GM12878 (cell line): ENCODE measurements around the gene NUP62. TPM values are rescaled to one million over a fixed set of nuclear protein-coding genes. Genes with fewer than 3 reads are reported as not detected.

Source experiments
- ATAC-seq: fragments of 200-7000 bp; cut with Tn5 transposase; 3 replicates; pipeline ENCODE4 v1.9.1; 2020; ENCODE audit warnings: mild to moderate bottlenecking, moderate library complexity
- BruUV-seq: library from RNA; stranded (reverse); fragments of 400-500 nt; replicated peaks from 2 replicates; lab custom pipeline; 2021; lab: Mats Ljungman, UMichigan
- CTCF ChIA-PET: fragments of 300-600 bp; sonication (Branson Sonifier 250); formaldehyde crosslinking; extraction: SDS; loops from one replicate; lab custom pipeline; 2021; ENCODE audit warnings: inconsistent platforms; lab: Yijun Ruan, JAX
- POLR2A ChIA-PET: fragments of 350-600 bp; formaldehyde crosslinking; extraction: SDS; loops from one replicate; lab custom pipeline; 2021; ENCODE audit warnings: inconsistent platforms; lab: Charles Lee
- RAD21 ChIA-PET: fragments of 300-600 bp; sonication (Branson Sonifier 250); formaldehyde crosslinking; loops from one replicate; lab custom pipeline; 2023; ENCODE audit warnings: antibody characterized with exemption; ENCODE audit not compliant: unreplicated experiment; lab: Charles Lee
- SMC1A ChIA-PET: fragments of 300-600 bp; sonication (Branson Sonifier 250); formaldehyde crosslinking; loops from one replicate; lab custom pipeline; 2023; ENCODE audit not compliant: unreplicated experiment, uncharacterized antibody; lab: Charles Lee
- DNase-seq: peaks from one replicate; pipeline ENCODE4 v3.0.0-alpha.2; 2011; ENCODE audit warnings: low read depth, low spot score
- FAIRE-seq: peaks from 3 replicates; lab custom pipeline; 2011; peaks lifted over from hg19 to GRCh38; lab: Jason Lieb, UNC
- H2AFZ ChIP-seq: 2 replicates; pipeline ENCODE4 v1.6.0; 2011; ENCODE audit warnings: low read depth, low read length, control low read depth; ENCODE audit not compliant: control insufficient read depth
- H3K27ac ChIP-seq: 2 replicates; pipeline ENCODE4 v1.5.1; 2011; ENCODE audit warnings: control low read depth; ENCODE audit not compliant: control insufficient read depth, insufficient read depth
- H3K27me3 ChIP-seq, 2 experiments: replicated peaks in 1 of 2; 2 replicates each; pipeline versions ENCODE4 v1.6.0 to v1.6.1; 2011; ENCODE audit warnings: low read length in 1 of 2; ENCODE audit not compliant: control insufficient read depth in 2 of 2, insufficient read depth in 2 of 2
- H3K36me3 ChIP-seq, 2 experiments: 2 replicates each; pipeline ENCODE4 v1.5.1; 2011; ENCODE audit warnings: low read length in 1 of 2; ENCODE audit not compliant: control insufficient read depth in 2 of 2, insufficient read depth in 2 of 2
- H3K4me1 ChIP-seq: 2 replicates; pipeline ENCODE4 v1.6.1; 2011; ENCODE audit warnings: mild to moderate bottlenecking, low read length, moderate library complexity, mixed read lengths; ENCODE audit not compliant: control insufficient read depth, insufficient read depth
- H3K4me2 ChIP-seq: 2 replicates; pipeline ENCODE4 v1.6.0; 2011; ENCODE audit warnings: control low read depth; ENCODE audit not compliant: control insufficient read depth, insufficient read depth
- H3K4me3 ChIP-seq: fragments of 200-600 bp; sonication (generic); 2 replicates; pipeline ENCODE4 v1.5.1; 2016
- H3K79me2 ChIP-seq: 2 replicates; pipeline ENCODE4 v1.6.0; 2011; ENCODE audit warnings: low read length; ENCODE audit not compliant: control insufficient read depth, insufficient read depth
- H3K9ac ChIP-seq: 2 replicates; pipeline ENCODE4 v1.8.0; 2011; ENCODE audit warnings: low read length, control low read depth, mixed read lengths; ENCODE audit not compliant: control insufficient read depth, insufficient read depth
- H3K9me3 ChIP-seq: replicated peaks from 3 replicates; pipeline ENCODE4 v1.5.1; 2011; ENCODE audit warnings: mild to moderate bottlenecking, low read length; ENCODE audit not compliant: control insufficient read depth, insufficient read depth
- H4K20me1 ChIP-seq: 2 replicates; pipeline ENCODE4 v1.6.0; 2011; ENCODE audit not compliant: control insufficient read depth, insufficient read depth
- GABPA ChIP-seq: IDR thresholded peaks from 2 replicates; pipeline ENCODE4 v1.6.1; 2014; ENCODE audit warnings: antibody characterized with exemption, low read depth, mild to moderate bottlenecking, inconsistent platforms
- HCFC1 ChIP-seq: fragments of 150-350 bp; IDR thresholded peaks from 2 replicates; pipeline ENCODE4 v1.6.1; 2014; ENCODE audit warnings: low read length
- HSF1 ChIP-seq: fragments of 150-350 bp; IDR thresholded peaks from 2 replicates; pipeline ENCODE4 v1.6.1; 2014; ENCODE audit warnings: mild to moderate bottlenecking, low read depth, low read length
- MEF2B ChIP-seq: fragments of 450-650 bp; IDR thresholded peaks from 2 replicates; pipeline ENCODE4 v1.6.1; 2018; ENCODE audit warnings: mild to moderate bottlenecking, moderate library complexity; ENCODE audit not compliant: partially characterized antibody, poor library complexity, severe bottlenecking
- MTA2 ChIP-seq: fragments of 450-650 bp; IDR thresholded peaks from 2 replicates; pipeline ENCODE4 v1.6.1; 2016; ENCODE audit warnings: low read depth, mild to moderate bottlenecking, moderate library complexity
- NFXL1 ChIP-seq: fragments of 450-650 bp; IDR thresholded peaks from 2 replicates; pipeline ENCODE4 v1.6.1; 2017; ENCODE audit warnings: antibody characterized with exemption, mild to moderate bottlenecking, borderline replicate concordance
- NFYB ChIP-seq: IDR thresholded peaks from 2 replicates; pipeline ENCODE4 v1.6.1; 2011; ENCODE audit warnings: low read depth, mild to moderate bottlenecking, low read length, improper control_type of control experiment, moderate library complexity; ENCODE audit not compliant: insufficient read depth
- RAD51 ChIP-seq: fragments of 450-650 bp; IDR thresholded peaks from 2 replicates; pipeline ENCODE4 v1.6.1; 2016; ENCODE audit warnings: moderate library complexity, mild to moderate bottlenecking, inconsistent platforms
- SPI1 ChIP-seq: IDR thresholded peaks from 2 replicates; pipeline ENCODE4 v1.6.1; 2011; ENCODE audit warnings: low read depth, mild to moderate bottlenecking, low read length, moderate library complexity, borderline replicate concordance; ENCODE audit not compliant: insufficient read depth
- TAF1 ChIP-seq: IDR thresholded peaks from 2 replicates; pipeline ENCODE4 v1.6.1; 2011; ENCODE audit warnings: mild to moderate bottlenecking, low read depth, low read length, borderline replicate concordance
- YBX1 ChIP-seq: fragments of 450-650 bp; IDR thresholded peaks from 2 replicates; pipeline ENCODE4 v1.6.1; 2016; ENCODE audit warnings: antibody characterized with exemption
- ZSCAN29 ChIP-seq: fragments of 450-650 bp; IDR thresholded peaks from 2 replicates; pipeline ENCODE4 v1.6.1; 2017; ENCODE audit warnings: mild to moderate bottlenecking, moderate library complexity
- WGBS: methylation state at CpG from one replicate; pipeline ENCODE4 v1.1.6; 2016; ENCODE audit warnings: low lambda C conversion rate; ENCODE audit not compliant: insufficient replicate concordance, insufficient coverage; ENCODE audit errors: missing lambda C conversion rate; 5-methylcytosine and 5-hydroxymethylcytosine counted together
- in situ Hi-C: fragments of 300-500 bp; cut with MboI; formaldehyde crosslinking; loops from 9 replicates; pipeline ENCODE4 v1.14.3; 2018; ENCODE audit warnings: mixed read lengths
- intact Hi-C: fragments of 100-400 bp; cut with micrococcal nuclease; formaldehyde crosslinking; loops from one replicate; pipeline ENCODE4 v1.14.2; 2022; ENCODE audit not compliant: unreplicated experiment
- polyA plus RNA-seq, 11 experiments: library from polyadenylated mRNA; depleted of rRNA in 4 of 11; unstranded in 6 of 11; stranded (reverse) in 5 of 11; fragments of >200 nt; fragmentation: Nextera tagmentation in 4 of 11; fragmentation: Illumina TruSeq in 1 of 11; extraction: Ambion mirVana in 4 of 11; extraction: Trizol in 1 of 11; gene quantifications; 1 replicate in 1 of 11; 2 replicates in 10 of 11; pipeline versions ENCODE4 v1.2.1 to v1.2.3, GENCODE V29; 2011 to 2016; ENCODE audit warnings: inconsistent platforms in 2 of 11, missing spikeins in 2 of 11, low read depth in 1 of 11
- total RNA-seq, 4 experiments: library from RNA; depleted of rRNA in 3 of 4; stranded (reverse); fragments of >200 nt in 3 of 4; fragmentation: Illumina TruSeq in 1 of 4; extraction: Trizol in 1 of 4; gene quantifications; 2 replicates each; pipeline versions ENCODE4 v1.2.1 to v1.2.3, GENCODE V29; 2013 to 2021
- TF ChIP-seq, protein P1 (sequence below): fragments of 450-650 bp; IDR thresholded peaks from 2 replicates; pipeline ENCODE4 v1.6.1; 2016; ENCODE audit warnings: mild to moderate bottlenecking, moderate library complexity, borderline replicate concordance
- TF ChIP-seq, protein P2 (sequence below): fragments of 150-350 bp; IDR thresholded peaks from 2 replicates; pipeline ENCODE4 v1.6.1; 2016; ENCODE audit warnings: low read depth, low read length

NUP62 gene
- total and polyA plus RNA-seq, 10 of the 15 experiments (the other 5 are each of a cell fraction or from before 2014, with no cell fraction given): 19.5 to 110 (median 66.9) TPM

DNA sequence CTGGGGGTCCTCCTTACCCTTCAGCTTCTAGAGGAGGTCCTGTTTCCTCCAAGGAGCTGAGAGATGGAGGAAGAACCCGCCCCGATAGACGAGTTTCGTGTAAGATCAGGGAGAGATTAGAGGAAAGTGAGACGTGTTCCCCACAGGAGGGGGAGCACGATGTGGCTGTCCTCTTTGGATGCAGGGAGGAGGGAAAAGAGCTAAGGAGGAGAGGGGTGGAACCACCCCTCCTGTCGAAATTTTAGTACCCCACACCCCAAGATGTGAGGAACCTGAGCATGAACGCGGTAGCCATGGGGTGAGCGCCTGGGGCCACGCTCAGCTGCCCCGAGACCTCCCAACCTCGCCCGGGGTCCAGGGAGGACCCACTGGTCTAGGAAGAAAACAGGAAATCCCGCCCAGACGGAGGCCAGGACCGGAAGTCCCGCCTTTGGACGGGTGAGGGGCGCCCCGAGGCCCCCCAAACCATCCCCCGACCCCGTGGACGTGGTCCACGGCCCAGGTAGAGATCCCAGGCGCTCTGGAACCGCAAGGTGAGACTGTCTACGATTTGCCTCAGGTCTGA lies 53.4 kb downstream of the NUP62 start:
- Histone ChIP-seq H3K36me3 (peaks cover 0 to 2% of the 10 kb centered on the region in 2 experiments; a peak in 3 of 4 replicates), H4K20me1 (no peaks in the 10 kb centered on the region), H2AFZ (peak overlapping the region; percentile 70), H3K4me1 (peaks cover 20% of the 10 kb centered on the region), H3K4me3 (peak overlapping the region; percentile 90), H3K9me3 (no peaks in the 10 kb centered on the region), H3K4me2 (peak overlapping the region; percentile 87), H3K27ac (peak overlapping the region; percentile 95), H3K79me2 (peaks cover 25% of the 10 kb centered on the region), H3K27me3 (no peaks in the 10 kb centered on the region), H3K9ac (peak overlapping the region; percentile 84)
- SMC1A ChIA-PET: interaction anchor here (1.1 to 2.1 kb wide), 5 partner anchors 21 to 110 kb away, joined by 3 to 6 read pairs (median 4); partner anchors contain the start of genes IL4I1 and MED25
- CTCF ChIA-PET: interaction anchor here (0.7 kb wide), 1 partner anchor 36 kb away, joined by 4 read pairs; no protein-coding TSS in a partner anchor
- intact Hi-C loops (loop anchor here (2.0 to 5.0 kb wide), 3 partner anchors 21 to 51 kb away; partner anchors contain the start of genes ATF5, IL4I1, NUP62 and PTOV1), in situ Hi-C loops (loop anchor here (25.0 kb wide), 1 partner anchor 1239 kb away; the partner anchor contains the start of genes CA11 and DBP)
- POLR2A ChIA-PET: interaction anchor here (0.5 to 3.0 kb wide), 10 partner anchors 9 to 670 kb away, joined by 3 to 23 read pairs (median 6); partner anchors contain the start of genes AP2A1, ATF5, FUZ and NUP62
- ATAC-seq: peak; percentile 15
- RAD21 ChIA-PET: interaction anchor here (0.7 to 2.2 kb wide), 5 partner anchors 8 to 58 kb away, joined by 3 to 8 read pairs (median 3); partner anchors contain the start of genes MED25 and PNKP
- TSS peak; percentile 67 for BruUV-seq
- no peak for DNase-seq
- WGBS: 1% methylated on average over 22 of the region's 28 CpGs
- FAIRE-seq: no peak
- TF ChIP-seq MEF2B: peak; percentile 16
- 0 out of 2 replicates have a peak, but pooled peaks have one; percentile 10 for TF ChIP-seq MTA2
- no peak for TF ChIP-seq TAF1
- TF ChIP-seq HCFC1: no peak
- no peak for TF ChIP-seq RAD51
- TF ChIP-seq NFYB: no peak
- TF ChIP-seq HSF1: 0 out of 2 replicates have a peak, but pooled peaks have one; percentile 7
- TF ChIP-seq YBX1: no peak
- TF ChIP-seq, protein P1, sequence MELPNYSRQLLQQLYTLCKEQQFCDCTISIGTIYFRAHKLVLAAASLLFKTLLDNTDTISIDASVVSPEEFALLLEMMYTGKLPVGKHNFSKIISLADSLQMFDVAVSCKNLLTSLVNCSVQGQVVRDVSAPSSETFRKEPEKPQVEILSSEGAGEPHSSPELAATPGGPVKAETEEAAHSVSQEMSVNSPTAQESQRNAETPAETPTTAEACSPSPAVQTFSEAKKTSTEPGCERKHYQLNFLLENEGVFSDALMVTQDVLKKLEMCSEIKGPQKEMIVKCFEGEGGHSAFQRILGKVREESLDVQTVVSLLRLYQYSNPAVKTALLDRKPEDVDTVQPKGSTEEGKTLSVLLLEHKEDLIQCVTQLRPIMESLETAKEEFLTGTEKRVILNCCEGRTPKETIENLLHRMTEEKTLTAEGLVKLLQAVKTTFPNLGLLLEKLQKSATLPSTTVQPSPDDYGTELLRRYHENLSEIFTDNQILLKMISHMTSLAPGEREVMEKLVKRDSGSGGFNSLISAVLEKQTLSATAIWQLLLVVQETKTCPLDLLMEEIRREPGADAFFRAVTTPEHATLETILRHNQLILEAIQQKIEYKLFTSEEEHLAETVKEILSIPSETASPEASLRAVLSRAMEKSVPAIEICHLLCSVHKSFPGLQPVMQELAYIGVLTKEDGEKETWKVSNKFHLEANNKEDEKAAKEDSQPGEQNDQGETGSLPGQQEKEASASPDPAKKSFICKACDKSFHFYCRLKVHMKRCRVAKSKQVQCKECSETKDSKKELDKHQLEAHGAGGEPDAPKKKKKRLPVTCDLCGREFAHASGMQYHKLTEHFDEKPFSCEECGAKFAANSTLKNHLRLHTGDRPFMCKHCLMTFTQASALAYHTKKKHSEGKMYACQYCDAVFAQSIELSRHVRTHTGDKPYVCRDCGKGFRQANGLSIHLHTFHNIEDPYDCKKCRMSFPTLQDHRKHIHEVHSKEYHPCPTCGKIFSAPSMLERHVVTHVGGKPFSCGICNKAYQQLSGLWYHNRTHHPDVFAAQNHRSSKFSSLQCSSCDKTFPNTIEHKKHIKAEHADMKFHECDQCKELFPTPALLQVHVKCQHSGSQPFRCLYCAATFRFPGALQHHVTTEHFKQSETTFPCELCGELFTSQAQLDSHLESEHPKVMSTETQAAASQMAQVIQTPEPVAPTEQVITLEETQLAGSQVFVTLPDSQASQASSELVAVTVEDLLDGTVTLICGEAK: peak; percentile 91
- TF ChIP-seq, protein P2, sequence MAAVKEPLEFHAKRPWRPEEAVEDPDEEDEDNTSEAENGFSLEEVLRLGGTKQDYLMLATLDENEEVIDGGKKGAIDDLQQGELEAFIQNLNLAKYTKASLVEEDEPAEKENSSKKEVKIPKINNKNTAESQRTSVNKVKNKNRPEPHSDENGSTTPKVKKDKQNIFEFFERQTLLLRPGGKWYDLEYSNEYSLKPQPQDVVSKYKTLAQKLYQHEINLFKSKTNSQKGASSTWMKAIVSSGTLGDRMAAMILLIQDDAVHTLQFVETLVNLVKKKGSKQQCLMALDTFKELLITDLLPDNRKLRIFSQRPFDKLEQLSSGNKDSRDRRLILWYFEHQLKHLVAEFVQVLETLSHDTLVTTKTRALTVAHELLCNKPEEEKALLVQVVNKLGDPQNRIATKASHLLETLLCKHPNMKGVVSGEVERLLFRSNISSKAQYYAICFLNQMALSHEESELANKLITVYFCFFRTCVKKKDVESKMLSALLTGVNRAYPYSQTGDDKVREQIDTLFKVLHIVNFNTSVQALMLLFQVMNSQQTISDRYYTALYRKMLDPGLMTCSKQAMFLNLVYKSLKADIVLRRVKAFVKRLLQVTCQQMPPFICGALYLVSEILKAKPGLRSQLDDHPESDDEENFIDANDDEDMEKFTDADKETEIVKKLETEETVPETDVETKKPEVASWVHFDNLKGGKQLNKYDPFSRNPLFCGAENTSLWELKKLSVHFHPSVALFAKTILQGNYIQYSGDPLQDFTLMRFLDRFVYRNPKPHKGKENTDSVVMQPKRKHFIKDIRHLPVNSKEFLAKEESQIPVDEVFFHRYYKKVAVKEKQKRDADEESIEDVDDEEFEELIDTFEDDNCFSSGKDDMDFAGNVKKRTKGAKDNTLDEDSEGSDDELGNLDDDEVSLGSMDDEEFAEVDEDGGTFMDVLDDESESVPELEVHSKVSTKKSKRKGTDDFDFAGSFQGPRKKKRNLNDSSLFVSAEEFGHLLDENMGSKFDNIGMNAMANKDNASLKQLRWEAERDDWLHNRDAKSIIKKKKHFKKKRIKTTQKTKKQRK: peak; percentile 74
- TF ChIP-seq SPI1: peak; percentile 38; the same call in 1 of the 2 replicates
- peak; percentile 92 for TF ChIP-seq GABPA
- peak; percentile 94 for TF ChIP-seq NFXL1
- TF ChIP-seq ZSCAN29: no peak
